ENCODE measurements around the gene HERPUD1.

Gene HERPUD1

DNA sequence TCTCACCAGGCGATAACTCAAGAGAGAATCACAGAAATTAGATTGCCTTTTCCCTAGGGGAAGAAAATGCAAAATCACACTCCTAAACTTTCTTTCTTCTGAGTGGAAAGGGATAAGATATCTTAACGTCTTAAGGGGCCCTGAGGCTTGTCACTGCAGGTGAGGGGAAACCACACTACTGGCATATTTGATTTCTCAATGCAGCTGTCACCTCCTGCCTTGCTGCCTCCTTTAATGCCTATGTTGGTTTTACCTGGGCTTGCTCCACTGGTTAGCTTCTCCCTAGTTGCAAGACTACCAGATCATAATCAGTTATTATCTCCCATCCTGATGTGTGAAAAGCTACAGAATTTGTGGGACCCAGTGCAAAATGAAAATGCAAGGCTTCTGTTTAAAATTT lies 4.5 kb upstream of the HERPUD1 start (continued):
- TF ChIP-seq, protein P1, sequence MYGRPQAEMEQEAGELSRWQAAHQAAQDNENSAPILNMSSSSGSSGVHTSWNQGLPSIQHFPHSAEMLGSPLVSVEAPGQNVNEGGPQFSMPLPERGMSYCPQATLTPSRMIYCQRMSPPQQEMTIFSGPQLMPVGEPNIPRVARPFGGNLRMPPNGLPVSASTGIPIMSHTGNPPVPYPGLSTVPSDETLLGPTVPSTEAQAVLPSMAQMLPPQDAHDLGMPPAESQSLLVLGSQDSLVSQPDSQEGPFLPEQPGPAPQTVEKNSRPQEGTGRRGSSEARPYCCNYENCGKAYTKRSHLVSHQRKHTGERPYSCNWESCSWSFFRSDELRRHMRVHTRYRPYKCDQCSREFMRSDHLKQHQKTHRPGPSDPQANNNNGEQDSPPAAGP (tag by site-specific recombination; IDR thresholded peaks at IDR 0.05) = no peak
- TF ChIP-seq MYNN (tag by site-specific recombination; IDR thresholded peaks at IDR 0.05; ENCODE audit: borderline replicate concordance) (no peak), ZFP41 (tag by site-specific recombination; IDR thresholded peaks at IDR 0.05; ENCODE audit: borderline replicate concordance) (no peak), ZNF138 (tag by site-specific recombination; IDR thresholded peaks at IDR 0.05; ENCODE audit: borderline replicate concordance) (no peak), RBAK (tag by site-specific recombination; IDR thresholded peaks at IDR 0.05) (no peak), OSR2 (tag by site-specific recombination; IDR thresholded peaks at IDR 0.05) (no peak), REPIN1 (tag by site-specific recombination; IDR thresholded peaks at IDR 0.05; ENCODE audit: low read depth) (no peak), ZNF837 (tag by site-specific recombination; IDR thresholded peaks at IDR 0.05) (no peak)
- TF ChIP-seq, protein P2, sequence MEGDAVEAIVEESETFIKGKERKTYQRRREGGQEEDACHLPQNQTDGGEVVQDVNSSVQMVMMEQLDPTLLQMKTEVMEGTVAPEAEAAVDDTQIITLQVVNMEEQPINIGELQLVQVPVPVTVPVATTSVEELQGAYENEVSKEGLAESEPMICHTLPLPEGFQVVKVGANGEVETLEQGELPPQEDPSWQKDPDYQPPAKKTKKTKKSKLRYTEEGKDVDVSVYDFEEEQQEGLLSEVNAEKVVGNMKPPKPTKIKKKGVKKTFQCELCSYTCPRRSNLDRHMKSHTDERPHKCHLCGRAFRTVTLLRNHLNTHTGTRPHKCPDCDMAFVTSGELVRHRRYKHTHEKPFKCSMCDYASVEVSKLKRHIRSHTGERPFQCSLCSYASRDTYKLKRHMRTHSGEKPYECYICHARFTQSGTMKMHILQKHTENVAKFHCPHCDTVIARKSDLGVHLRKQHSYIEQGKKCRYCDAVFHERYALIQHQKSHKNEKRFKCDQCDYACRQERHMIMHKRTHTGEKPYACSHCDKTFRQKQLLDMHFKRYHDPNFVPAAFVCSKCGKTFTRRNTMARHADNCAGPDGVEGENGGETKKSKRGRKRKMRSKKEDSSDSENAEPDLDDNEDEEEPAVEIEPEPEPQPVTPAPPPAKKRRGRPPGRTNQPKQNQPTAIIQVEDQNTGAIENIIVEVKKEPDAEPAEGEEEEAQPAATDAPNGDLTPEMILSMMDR (tag by site-specific recombination; IDR thresholded peaks at IDR 0.05) = no peak

DNA sequence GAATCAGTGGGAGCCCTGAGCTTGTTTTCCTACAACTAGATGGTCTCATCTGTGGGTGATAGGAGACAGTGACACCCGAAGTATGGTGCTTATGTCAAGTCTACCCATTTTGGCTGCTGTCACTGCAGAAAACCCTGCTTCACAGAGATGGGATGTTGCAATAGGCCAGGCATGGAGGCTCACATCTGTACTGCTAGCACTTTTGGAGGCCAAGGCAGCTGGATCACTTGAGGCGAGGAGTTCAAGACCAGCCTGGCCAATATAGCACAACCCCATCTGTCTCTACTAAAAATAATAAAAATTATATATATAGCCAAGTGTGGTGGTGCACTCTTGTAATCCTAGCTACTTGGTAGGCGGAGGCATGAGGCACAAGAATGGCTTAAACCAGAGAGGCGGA lies 2.3 kb upstream of the HERPUD1 start:
- Histone ChIP-seq H3K27ac (ENCODE audit: extremely low read depth, low read depth, low read length) (no peak overlapping the region), H3K9me3 (ENCODE audit: control insufficient read depth, insufficient read depth, low read depth, low read length) (no peaks in the 10 kb centered on the region), H3K4me3 (ENCODE audit: low read depth, low read length) (no peak overlapping the region), H3K4me1 (ENCODE audit: control insufficient read depth, insufficient read depth, low read length) (peaks cover 3% of the 10 kb centered on the region; the same call in 1 of the 2 replicates), H3K36me3 (ENCODE audit: control insufficient read depth in 2 of 2, insufficient read depth in 1 of 2, low read length in 2 of 2) (no peaks in the 10 kb centered on the region)
- POLR2A ChIA-PET = no interaction called here
- TF ChIP-seq SP7 (tag by site-specific recombination; IDR thresholded peaks at IDR 0.05) (no peak), ZNF23 (tag by site-specific recombination; IDR thresholded peaks at IDR 0.05; ENCODE audit: borderline replicate concordance) (no peak), ZBTB10 (tag by site-specific recombination; IDR thresholded peaks at IDR 0.05) (no peak), ZNF571 (tag by site-specific recombination; IDR thresholded peaks at IDR 0.05) (no peak), TSHZ1 (tag by site-specific recombination; IDR thresholded peaks at IDR 0.05; ENCODE audit: borderline replicate concordance) (no peak), ZNF654 (tag by site-specific recombination; IDR thresholded peaks at IDR 0.05; ENCODE audit: low read depth) (no peak), ZBTB6 (tag by site-specific recombination; IDR thresholded peaks at IDR 0.05) (no peak), KLF10 (tag by site-specific recombination; IDR thresholded peaks at IDR 0.05) (no peak), ZNF701 (tag by site-specific recombination; IDR thresholded peaks at IDR 0.05) (no peak), ZNF624 (tag by site-specific recombination; IDR thresholded peaks at IDR 0.05) (no peak), ZNF132 (tag by site-specific recombination; IDR thresholded peaks at IDR 0.05; ENCODE audit: borderline replicate concordance) (no peak), ZNF510 (tag by site-specific recombination; IDR thresholded peaks at IDR 0.05; ENCODE audit: insufficient replicate concordance) (no peak), SETDB1 (IDR thresholded peaks at IDR 0.05; ENCODE audit: insufficient read length, low read length) (no peak), ZNF610 (tag by site-specific recombination; IDR thresholded peaks at IDR 0.05; ENCODE audit: borderline replicate concordance) (no peak), RBAK (tag by site-specific recombination; IDR thresholded peaks at IDR 0.05) (no peak), ZNF175 (tag by site-specific recombination; IDR thresholded peaks at IDR 0.05) (no peak)
- CTCF ChIA-PET = interaction anchor here (0.7 kb wide), 1 partner anchor 278 kb away, joined by 4 read pairs; the partner anchor contains the start of gene MT1B

Measured in HEK293 (cell line).